Measurements from ENCODE around the gene SMTNL1.

Gene SMTNL1

GRCh38 chr11:57511741-57512430 is 25.5 kb upstream of the SMTNL1 start:
- TF ChIP-seq CTCF (IDR thresholded peaks at IDR 0.05; ENCODE audit: low read length, missing control alignments): no peak
- DNase-seq (ENCODE audit: low read depth): no peak
- H3K4me3 ChIP-seq (replicated peaks; ENCODE audit: low read depth, low read length): no peak overlapping the region

GRCh38 chr11:57512646-57513451 is 24.5 kb upstream of the SMTNL1 start:
- no peak overlapping the region for H3K4me3 ChIP-seq (replicated peaks; ENCODE audit: low read depth, low read length)
- no peak for TF ChIP-seq CTCF (IDR thresholded peaks at IDR 0.05; ENCODE audit: low read length, missing control alignments)
- DNase-seq (ENCODE audit: low read depth): no peak

GRCh38 chr11:57513452-57513795 is 24.0 kb upstream of the SMTNL1 start:
- DNase-seq (ENCODE audit: low read depth): no peak
- no peak for TF ChIP-seq CTCF (IDR thresholded peaks at IDR 0.05; ENCODE audit: low read length, missing control alignments)
- H3K4me3 ChIP-seq (replicated peaks; ENCODE audit: low read depth, low read length): no peak overlapping the region

- DNase-seq (ENCODE audit: low read depth): peak; percentile 41
- TF ChIP-seq CTCF (IDR thresholded peaks at IDR 0.05; ENCODE audit: low read length, missing control alignments): no peak
- H3K4me3 ChIP-seq (replicated peaks; ENCODE audit: low read depth, low read length): peak overlapping the region; percentile 86
Measured at GRCh38 chr11:57513911-57514537, 23.4 kb upstream of the SMTNL1 start.

GRCh38 chr11:57514538-57515331 is 22.7 kb upstream of the SMTNL1 start:
- no peak for TF ChIP-seq CTCF (IDR thresholded peaks at IDR 0.05; ENCODE audit: low read length, missing control alignments)
- DNase-seq (ENCODE audit: low read depth): peak; percentile 26
- H3K4me3 ChIP-seq (replicated peaks; ENCODE audit: low read depth, low read length): peak overlapping the region; percentile 86

- peak; percentile 64 for DNase-seq (ENCODE audit: low read depth)
- no peak for TF ChIP-seq CTCF (IDR thresholded peaks at IDR 0.05; ENCODE audit: low read length, missing control alignments)
- H3K4me3 ChIP-seq (replicated peaks; ENCODE audit: low read depth, low read length): peak within 1 kb of the TSS; percentile 86
Measured at GRCh38 chr11:57515332-57516060, 21.9 kb upstream of the SMTNL1 start, which contains the start of gene SLC43A1. SLC43A1 (minus strand) TSS chr11:57515702; CDS start chr11:57514111, 1,591 bp downstream.
